ENCODE data around the gene JUNB.

- TF ChIP-seq CTCF (conservative IDR thresholded peaks at IDR 0.05; ENCODE audit: low read depth, low read length) (no peak), USF2 (IDR thresholded peaks at IDR 0.05; ENCODE audit: low read depth, low read length) (no peak), MXI1 (IDR thresholded peaks at IDR 0.05; ENCODE audit: borderline replicate concordance, low read depth, low read length) (no peak), POLR2A (IDR thresholded peaks at IDR 0.05; ENCODE audit: low read depth, low read length) (peak; percentile 27; the same call in 1 of the 2 replicates), RFX5 (IDR thresholded peaks at IDR 0.05; ENCODE audit: low read depth, low read length) (no peak)
Measured at GRCh38 chr19:12785431-12786031, 5.8 kb upstream of the JUNB start.

Data from IMR-90 (cell line).